Uterus (tissue), 4 donors: Measurements from ENCODE around the gene MAIP1. TPM values are rescaled to one million over a fixed set of nuclear protein-coding genes. Genes with fewer than 3 reads are reported as not detected.

ENCODE experiments used
- DNase-seq, 2 donors: peaks; one replicate each; pipeline ENCODE4 v3.0.0-alpha.2; 2019 to 2020
- H3K27ac ChIP-seq, 2 donors: fragments of 200-600 bp; sonication (generic); 1 replicate in 1 of 2; 2 replicates in 1 of 2; pipeline ENCODE4 v1.5.1; 2016 to 2018
- H3K27me3 ChIP-seq, 2 donors: fragments of 200-600 bp; sonication (generic); one replicate each; pipeline ENCODE4 v1.5.1; 2018 to 2019; ENCODE audit warnings: control low read depth in 1 of 2
- H3K36me3 ChIP-seq, 2 donors: fragments of 200-600 bp; sonication (generic); one replicate each; pipeline ENCODE4 v1.5.1; 2019; ENCODE audit warnings: control low read depth in 1 of 2
- H3K4me1 ChIP-seq, 2 donors: fragments of 200-600 bp; sonication (generic); one replicate each; pipeline ENCODE4 v1.5.1; 2018 to 2019; ENCODE audit warnings: control low read depth in 1 of 2
- H3K4me3 ChIP-seq, 2 donors: fragments of 200-600 bp; sonication (generic); 1 replicate in 1 of 2; 2 replicates in 1 of 2; pipeline ENCODE4 v1.5.1; 2018 to 2019; ENCODE audit warnings: mild to moderate bottlenecking in 1 of 2
- H3K9me3 ChIP-seq, 2 donors: fragments of 200-600 bp; sonication (generic); one replicate each; pipeline ENCODE4 v1.5.1; 2019; ENCODE audit warnings: control low read depth in 1 of 2
- POLR2A ChIP-seq, 2 donors: fragments of 450-650 bp; IDR thresholded peaks; one replicate each; pipeline ENCODE4 v1.6.1; 2016; ENCODE audit warnings: antibody characterized with exemption in 2 of 2, mild to moderate bottlenecking in 1 of 2, moderate library complexity in 1 of 2
- intact Hi-C: fragments of 100-400 bp; cut with DNase I; formaldehyde crosslinking; loops from one replicate; pipeline ENCODE4 v1.15.1; 2023; ENCODE audit warnings: low total_unique reads
- total RNA-seq, 4 donors: library from RNA; depleted of rRNA in 3 of 4; stranded (reverse); fragments of >200 nt in 3 of 4; gene quantifications; one replicate each; pipeline versions ENCODE4 v1.1.0 to v1.2.4, GENCODE V29; 2014 to 2023
- TF ChIP-seq, protein P1 (sequence below), 4 experiments: fragments of 200-600 bp in 2 of 4; fragments of 450-650 bp in 2 of 4; sonication (generic) in 2 of 4; IDR thresholded peaks; one replicate each; pipeline ENCODE4 v1.5.1; 2016 to 2019; ENCODE audit warnings: antibody characterized with exemption in 4 of 4, mild to moderate bottlenecking in 2 of 4, moderate library complexity in 1 of 4
- donor health status: DM: yes; HTN: yes; CAD: no.

Gene MAIP1
- total RNA-seq, 4 donors from 2014 or later: 14.9 to 44.1 (median 16.4) TPM

DNA sequence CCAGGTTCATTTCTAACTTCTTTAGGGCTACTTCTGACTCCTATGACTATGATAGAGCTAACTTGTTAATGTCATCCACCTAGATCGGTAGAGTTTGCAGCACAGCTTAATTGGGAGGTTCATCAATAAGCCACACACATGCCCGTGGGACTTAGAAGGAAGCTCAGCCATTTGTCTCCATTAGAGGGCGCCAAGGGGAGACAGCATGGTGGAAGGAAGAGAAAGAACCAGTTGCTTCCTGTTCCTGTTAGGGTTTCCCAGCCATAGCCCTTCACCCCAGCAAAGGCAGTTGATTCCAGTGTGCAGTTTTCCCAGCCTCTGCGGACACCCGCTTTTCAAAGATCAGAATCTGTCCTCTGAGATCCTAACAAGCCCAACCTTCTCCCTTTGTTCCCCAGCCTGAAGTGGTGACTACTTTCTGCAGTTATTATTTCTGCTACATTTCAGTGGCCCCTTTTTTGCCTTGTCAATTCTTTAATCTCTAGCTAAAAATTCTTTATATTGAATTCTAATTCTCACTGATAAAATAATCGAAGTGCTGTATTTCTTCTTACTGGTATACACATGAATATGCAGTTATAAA, 30.3 kb downstream of the MAIP1 start:
- H3K4me1 ChIP-seq: peaks cover 0 to 3% of the 10 kb centered on the region in 2 donors
- no peak overlapping the region for H3K4me3 ChIP-seq
- TF ChIP-seq, protein P1, sequence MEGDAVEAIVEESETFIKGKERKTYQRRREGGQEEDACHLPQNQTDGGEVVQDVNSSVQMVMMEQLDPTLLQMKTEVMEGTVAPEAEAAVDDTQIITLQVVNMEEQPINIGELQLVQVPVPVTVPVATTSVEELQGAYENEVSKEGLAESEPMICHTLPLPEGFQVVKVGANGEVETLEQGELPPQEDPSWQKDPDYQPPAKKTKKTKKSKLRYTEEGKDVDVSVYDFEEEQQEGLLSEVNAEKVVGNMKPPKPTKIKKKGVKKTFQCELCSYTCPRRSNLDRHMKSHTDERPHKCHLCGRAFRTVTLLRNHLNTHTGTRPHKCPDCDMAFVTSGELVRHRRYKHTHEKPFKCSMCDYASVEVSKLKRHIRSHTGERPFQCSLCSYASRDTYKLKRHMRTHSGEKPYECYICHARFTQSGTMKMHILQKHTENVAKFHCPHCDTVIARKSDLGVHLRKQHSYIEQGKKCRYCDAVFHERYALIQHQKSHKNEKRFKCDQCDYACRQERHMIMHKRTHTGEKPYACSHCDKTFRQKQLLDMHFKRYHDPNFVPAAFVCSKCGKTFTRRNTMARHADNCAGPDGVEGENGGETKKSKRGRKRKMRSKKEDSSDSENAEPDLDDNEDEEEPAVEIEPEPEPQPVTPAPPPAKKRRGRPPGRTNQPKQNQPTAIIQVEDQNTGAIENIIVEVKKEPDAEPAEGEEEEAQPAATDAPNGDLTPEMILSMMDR (IDR thresholded peaks at IDR 0.05): peak in 2 of 4 experiments; percentile 9 to 37
- no peak for TF ChIP-seq POLR2A (IDR thresholded peaks at IDR 0.05)
- peak; percentile 23 to 36 for DNase-seq
- no peak overlapping the region for H3K27ac ChIP-seq
- no peaks in the 10 kb centered on the region for H3K36me3 ChIP-seq
- intact Hi-C loops: no loop called here
- H3K9me3 ChIP-seq: no peaks in the 10 kb centered on the region
- H3K27me3 ChIP-seq: no peaks in the 10 kb centered on the region

DNA sequence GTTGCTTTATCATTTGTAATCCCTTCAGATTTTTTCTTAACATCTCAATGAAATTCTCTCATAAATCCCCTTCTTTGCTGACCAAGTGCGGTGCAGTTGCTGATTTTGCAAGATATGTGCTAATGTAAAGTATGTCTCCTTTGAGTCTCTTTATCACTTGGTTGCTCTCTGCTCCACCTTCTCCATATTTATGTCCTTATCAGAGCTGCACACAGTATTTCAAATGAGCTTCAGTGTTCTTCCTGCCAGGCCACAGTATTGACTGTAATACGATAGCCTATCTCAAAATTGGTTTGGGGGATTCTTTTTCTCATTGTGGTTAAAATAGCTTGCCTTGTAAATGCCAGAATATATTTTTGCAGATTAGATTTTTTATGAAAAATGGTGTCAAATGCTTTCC, 32.2 kb downstream of the MAIP1 start:
- DNase-seq: no peak
- Histone ChIP-seq H3K4me1 (peaks cover 0 to 3% of the 10 kb centered on the region in 2 donors), H3K27ac (no peak overlapping the region), H3K4me3 (no peak overlapping the region), H3K9me3 (no peaks in the 10 kb centered on the region), H3K36me3 (no peaks in the 10 kb centered on the region), H3K27me3 (no peaks in the 10 kb centered on the region)
- intact Hi-C loops: no loop called here
- TF ChIP-seq, protein P1 (IDR thresholded peaks at IDR 0.05): no peak
- no peak for TF ChIP-seq POLR2A (IDR thresholded peaks at IDR 0.05)

DNA sequence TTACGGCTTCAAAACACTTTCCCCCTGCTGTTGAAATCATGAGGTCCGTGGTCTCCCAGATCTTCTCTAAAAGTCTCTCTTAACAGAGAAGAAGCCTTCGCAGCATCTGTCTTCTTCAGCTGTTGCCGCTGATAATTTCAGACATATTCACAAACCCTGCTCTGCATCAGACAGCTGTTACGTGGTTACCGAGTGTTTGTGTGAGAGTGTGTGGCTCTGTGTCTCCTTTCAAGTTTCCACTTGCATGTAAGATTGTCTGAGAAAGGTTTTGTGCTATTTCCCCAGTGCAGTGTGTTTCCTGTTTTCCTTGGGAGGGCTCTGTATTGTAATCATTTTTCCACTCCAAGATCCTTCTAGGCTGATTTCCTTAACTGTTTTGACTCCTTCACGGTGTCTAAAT, 32.8 kb downstream of the MAIP1 start:
- Histone ChIP-seq H3K9me3 (no peaks in the 10 kb centered on the region), H3K27ac (no peak overlapping the region), H3K4me3 (no peak overlapping the region), H3K4me1 (peaks cover 0 to 3% of the 10 kb centered on the region in 2 donors), H3K36me3 (no peaks in the 10 kb centered on the region), H3K27me3 (no peaks in the 10 kb centered on the region)
- intact Hi-C loops: no loop called here
- no peak for DNase-seq
- TF ChIP-seq, protein P1 (IDR thresholded peaks at IDR 0.05): no peak
- TF ChIP-seq POLR2A (IDR thresholded peaks at IDR 0.05): no peak

DNA sequence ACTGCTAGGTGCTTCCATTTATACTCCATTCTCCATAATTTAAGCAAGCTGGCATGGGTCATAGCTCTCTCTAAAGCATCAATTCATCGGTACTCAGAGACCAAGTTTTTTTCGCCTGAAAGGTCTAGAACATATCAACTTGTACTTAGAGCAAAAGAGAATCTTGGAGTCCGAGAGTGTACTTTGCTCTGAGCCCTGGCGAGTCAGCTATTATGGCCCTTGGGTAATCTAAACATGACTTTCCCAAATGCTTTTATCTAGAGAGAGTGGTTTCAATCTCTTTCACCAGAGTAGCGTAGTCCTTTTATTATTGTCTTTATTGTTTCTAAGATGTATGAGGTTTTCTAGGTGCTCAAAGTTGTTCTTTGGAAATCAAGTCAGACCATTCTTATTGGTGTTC, 34.4 kb downstream of the MAIP1 start:
- Histone ChIP-seq H3K4me1 (no peaks in the 10 kb centered on the region), H3K27ac (no peak overlapping the region), H3K27me3 (no peaks in the 10 kb centered on the region), H3K36me3 (no peaks in the 10 kb centered on the region), H3K4me3 (no peak overlapping the region), H3K9me3 (no peaks in the 10 kb centered on the region)
- intact Hi-C loops: no loop called here
- DNase-seq: no peak
- TF ChIP-seq POLR2A (IDR thresholded peaks at IDR 0.05): no peak
- TF ChIP-seq, protein P1 (IDR thresholded peaks at IDR 0.05): no peak

DNA sequence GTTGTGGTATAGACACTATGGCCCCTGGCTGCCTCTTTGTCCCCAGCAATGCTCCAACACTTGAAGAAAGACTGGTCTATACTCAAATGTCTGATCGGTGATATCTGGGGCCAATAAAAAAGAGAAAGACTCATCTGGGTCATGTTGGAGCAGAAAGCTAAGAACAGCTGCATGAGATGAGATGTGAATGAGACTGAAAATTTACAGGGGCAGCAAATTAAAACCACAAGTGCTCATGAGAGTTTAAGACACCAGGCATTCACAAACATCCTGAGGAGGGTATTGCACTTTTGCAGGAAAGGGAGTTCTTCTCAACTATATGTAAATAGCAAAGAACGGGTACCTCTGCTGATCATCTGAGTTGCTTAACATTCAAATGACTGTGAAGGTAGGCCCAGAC, 36.3 kb downstream of the MAIP1 start:
- intact Hi-C loops: no loop called here
- Histone ChIP-seq H3K9me3 (no peaks in the 10 kb centered on the region), H3K4me3 (no peak overlapping the region), H3K4me1 (no peaks in the 10 kb centered on the region), H3K27ac (no peak overlapping the region), H3K36me3 (no peaks in the 10 kb centered on the region), H3K27me3 (no peaks in the 10 kb centered on the region)
- DNase-seq: no peak
- no peak for TF ChIP-seq POLR2A (IDR thresholded peaks at IDR 0.05)
- TF ChIP-seq, protein P1 (IDR thresholded peaks at IDR 0.05): no peak
